HL-60 (cell line): ENCODE measurements around the gene ARL4D.

Experiments used
- GABPA ChIP-seq: IDR thresholded peaks from 2 replicates; pipeline ENCODE4 v1.6.1; 2012; ENCODE audit warnings: low read depth
- POLR2AphosphoS5 ChIP-seq: IDR thresholded peaks from 2 replicates; pipeline ENCODE4 v1.6.1; 2012; ENCODE audit warnings: low read depth
- TF ChIP-seq, protein P1 (sequence below): IDR thresholded peaks from one replicate; pipeline ENCODE4 v1.5.1; 2011; ENCODE audit warnings: low read length, control low read depth, inconsistent platforms; ENCODE audit not compliant: insufficient read depth
- TF ChIP-seq, protein P2 (sequence below): IDR thresholded peaks from 2 replicates; pipeline ENCODE4 v1.6.1; 2012; ENCODE audit warnings: low read depth; ENCODE audit not compliant: insufficient replicate concordance

DNA sequence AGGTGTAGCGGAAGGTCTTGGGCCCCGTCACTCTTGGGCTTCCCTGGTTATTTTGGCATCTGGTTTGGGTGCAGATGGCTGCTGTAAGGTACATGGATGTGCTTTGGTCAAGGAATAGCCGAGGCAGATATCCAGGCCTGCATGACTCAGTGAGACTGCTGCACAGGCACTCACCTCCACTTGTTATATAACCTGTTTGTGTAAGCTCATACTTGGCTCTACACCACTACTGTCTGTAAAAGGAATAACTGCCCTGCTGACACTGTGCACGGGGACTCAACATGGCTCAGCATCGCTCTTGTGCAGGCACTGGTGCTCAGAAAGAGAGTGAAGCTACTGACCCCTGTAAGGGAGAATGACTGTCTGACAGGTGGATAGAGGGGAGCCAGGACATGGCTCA, 42.3 kb upstream of the ARL4D start:
- TF ChIP-seq, protein P1, sequence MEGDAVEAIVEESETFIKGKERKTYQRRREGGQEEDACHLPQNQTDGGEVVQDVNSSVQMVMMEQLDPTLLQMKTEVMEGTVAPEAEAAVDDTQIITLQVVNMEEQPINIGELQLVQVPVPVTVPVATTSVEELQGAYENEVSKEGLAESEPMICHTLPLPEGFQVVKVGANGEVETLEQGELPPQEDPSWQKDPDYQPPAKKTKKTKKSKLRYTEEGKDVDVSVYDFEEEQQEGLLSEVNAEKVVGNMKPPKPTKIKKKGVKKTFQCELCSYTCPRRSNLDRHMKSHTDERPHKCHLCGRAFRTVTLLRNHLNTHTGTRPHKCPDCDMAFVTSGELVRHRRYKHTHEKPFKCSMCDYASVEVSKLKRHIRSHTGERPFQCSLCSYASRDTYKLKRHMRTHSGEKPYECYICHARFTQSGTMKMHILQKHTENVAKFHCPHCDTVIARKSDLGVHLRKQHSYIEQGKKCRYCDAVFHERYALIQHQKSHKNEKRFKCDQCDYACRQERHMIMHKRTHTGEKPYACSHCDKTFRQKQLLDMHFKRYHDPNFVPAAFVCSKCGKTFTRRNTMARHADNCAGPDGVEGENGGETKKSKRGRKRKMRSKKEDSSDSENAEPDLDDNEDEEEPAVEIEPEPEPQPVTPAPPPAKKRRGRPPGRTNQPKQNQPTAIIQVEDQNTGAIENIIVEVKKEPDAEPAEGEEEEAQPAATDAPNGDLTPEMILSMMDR = no peak
- TF ChIP-seq, protein P2, sequence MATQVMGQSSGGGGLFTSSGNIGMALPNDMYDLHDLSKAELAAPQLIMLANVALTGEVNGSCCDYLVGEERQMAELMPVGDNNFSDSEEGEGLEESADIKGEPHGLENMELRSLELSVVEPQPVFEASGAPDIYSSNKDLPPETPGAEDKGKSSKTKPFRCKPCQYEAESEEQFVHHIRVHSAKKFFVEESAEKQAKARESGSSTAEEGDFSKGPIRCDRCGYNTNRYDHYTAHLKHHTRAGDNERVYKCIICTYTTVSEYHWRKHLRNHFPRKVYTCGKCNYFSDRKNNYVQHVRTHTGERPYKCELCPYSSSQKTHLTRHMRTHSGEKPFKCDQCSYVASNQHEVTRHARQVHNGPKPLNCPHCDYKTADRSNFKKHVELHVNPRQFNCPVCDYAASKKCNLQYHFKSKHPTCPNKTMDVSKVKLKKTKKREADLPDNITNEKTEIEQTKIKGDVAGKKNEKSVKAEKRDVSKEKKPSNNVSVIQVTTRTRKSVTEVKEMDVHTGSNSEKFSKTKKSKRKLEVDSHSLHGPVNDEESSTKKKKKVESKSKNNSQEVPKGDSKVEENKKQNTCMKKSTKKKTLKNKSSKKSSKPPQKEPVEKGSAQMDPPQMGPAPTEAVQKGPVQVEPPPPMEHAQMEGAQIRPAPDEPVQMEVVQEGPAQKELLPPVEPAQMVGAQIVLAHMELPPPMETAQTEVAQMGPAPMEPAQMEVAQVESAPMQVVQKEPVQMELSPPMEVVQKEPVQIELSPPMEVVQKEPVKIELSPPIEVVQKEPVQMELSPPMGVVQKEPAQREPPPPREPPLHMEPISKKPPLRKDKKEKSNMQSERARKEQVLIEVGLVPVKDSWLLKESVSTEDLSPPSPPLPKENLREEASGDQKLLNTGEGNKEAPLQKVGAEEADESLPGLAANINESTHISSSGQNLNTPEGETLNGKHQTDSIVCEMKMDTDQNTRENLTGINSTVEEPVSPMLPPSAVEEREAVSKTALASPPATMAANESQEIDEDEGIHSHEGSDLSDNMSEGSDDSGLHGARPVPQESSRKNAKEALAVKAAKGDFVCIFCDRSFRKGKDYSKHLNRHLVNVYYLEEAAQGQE = no peak
- TF ChIP-seq POLR2AphosphoS5 (no peak), GABPA (no peak)
